GM12878 (cell line): ENCODE measurements around the gene CMSS1. TPM values are rescaled to one million over a fixed set of nuclear protein-coding genes. Genes with fewer than 3 reads are reported as not detected.

Source experiments
- ATAC-seq: fragments of 200-7000 bp; cut with Tn5 transposase; 3 replicates; pipeline ENCODE4 v1.9.1; 2020; ENCODE audit warnings: mild to moderate bottlenecking, moderate library complexity
- BruUV-seq: library from RNA; stranded (reverse); fragments of 400-500 nt; replicated peaks from 2 replicates; lab custom pipeline; 2021; lab: Mats Ljungman, UMichigan
- CTCF ChIA-PET: fragments of 300-600 bp; sonication (Branson Sonifier 250); formaldehyde crosslinking; extraction: SDS; loops from one replicate; lab custom pipeline; 2021; ENCODE audit warnings: inconsistent platforms; lab: Yijun Ruan, JAX
- POLR2A ChIA-PET: fragments of 350-600 bp; formaldehyde crosslinking; extraction: SDS; loops from one replicate; lab custom pipeline; 2021; ENCODE audit warnings: inconsistent platforms; lab: Charles Lee
- RAD21 ChIA-PET: fragments of 300-600 bp; sonication (Branson Sonifier 250); formaldehyde crosslinking; loops from one replicate; lab custom pipeline; 2023; ENCODE audit warnings: antibody characterized with exemption; ENCODE audit not compliant: unreplicated experiment; lab: Charles Lee
- SMC1A ChIA-PET: fragments of 300-600 bp; sonication (Branson Sonifier 250); formaldehyde crosslinking; loops from one replicate; lab custom pipeline; 2023; ENCODE audit not compliant: unreplicated experiment, uncharacterized antibody; lab: Charles Lee
- DNase-seq: peaks from one replicate; pipeline ENCODE4 v3.0.0-alpha.2; 2011; ENCODE audit warnings: low read depth, low spot score
- FAIRE-seq: peaks from 3 replicates; lab custom pipeline; 2011; peaks lifted over from hg19 to GRCh38; lab: Jason Lieb, UNC
- H2AFZ ChIP-seq: 2 replicates; pipeline ENCODE4 v1.6.0; 2011; ENCODE audit warnings: low read depth, low read length, control low read depth; ENCODE audit not compliant: control insufficient read depth
- H3K27ac ChIP-seq: 2 replicates; pipeline ENCODE4 v1.5.1; 2011; ENCODE audit warnings: control low read depth; ENCODE audit not compliant: control insufficient read depth, insufficient read depth
- H3K27me3 ChIP-seq, 2 experiments: replicated peaks in 1 of 2; 2 replicates each; pipeline versions ENCODE4 v1.6.0 to v1.6.1; 2011; ENCODE audit warnings: low read length in 1 of 2; ENCODE audit not compliant: control insufficient read depth in 2 of 2, insufficient read depth in 2 of 2
- H3K36me3 ChIP-seq, 2 experiments: 2 replicates each; pipeline ENCODE4 v1.5.1; 2011; ENCODE audit warnings: low read length in 1 of 2; ENCODE audit not compliant: control insufficient read depth in 2 of 2, insufficient read depth in 2 of 2
- H3K4me1 ChIP-seq: 2 replicates; pipeline ENCODE4 v1.6.1; 2011; ENCODE audit warnings: mild to moderate bottlenecking, low read length, moderate library complexity, mixed read lengths; ENCODE audit not compliant: control insufficient read depth, insufficient read depth
- H3K4me2 ChIP-seq: 2 replicates; pipeline ENCODE4 v1.6.0; 2011; ENCODE audit warnings: control low read depth; ENCODE audit not compliant: control insufficient read depth, insufficient read depth
- H3K4me3 ChIP-seq: fragments of 200-600 bp; sonication (generic); 2 replicates; pipeline ENCODE4 v1.5.1; 2016
- H3K79me2 ChIP-seq: 2 replicates; pipeline ENCODE4 v1.6.0; 2011; ENCODE audit warnings: low read length; ENCODE audit not compliant: control insufficient read depth, insufficient read depth
- H3K9ac ChIP-seq: 2 replicates; pipeline ENCODE4 v1.8.0; 2011; ENCODE audit warnings: low read length, control low read depth, mixed read lengths; ENCODE audit not compliant: control insufficient read depth, insufficient read depth
- H3K9me3 ChIP-seq: replicated peaks from 3 replicates; pipeline ENCODE4 v1.5.1; 2011; ENCODE audit warnings: mild to moderate bottlenecking, low read length; ENCODE audit not compliant: control insufficient read depth, insufficient read depth
- H4K20me1 ChIP-seq: 2 replicates; pipeline ENCODE4 v1.6.0; 2011; ENCODE audit not compliant: control insufficient read depth, insufficient read depth
- BCL11A ChIP-seq: IDR thresholded peaks from 2 replicates; pipeline ENCODE4 v1.6.1; 2011; ENCODE audit warnings: low read depth, low read length
- ESRRA ChIP-seq: IDR thresholded peaks from 2 replicates; pipeline ENCODE4 v1.6.1; 2012; ENCODE audit warnings: mild to moderate bottlenecking, low read length, improper control_type of control experiment
- JUND ChIP-seq: IDR thresholded peaks from 2 replicates; pipeline ENCODE4 v1.6.1; 2012; ENCODE audit warnings: low read depth, mild to moderate bottlenecking, low read length, improper control_type of control experiment, moderate library complexity
- NR2C2 ChIP-seq: IDR thresholded peaks from 2 replicates; pipeline ENCODE4 v1.6.1; 2011; ENCODE audit warnings: borderline replicate concordance, low read depth; ENCODE audit not compliant: control insufficient read depth, insufficient read length
- NR2F1 ChIP-seq: fragments of 450-650 bp; conservative IDR thresholded peaks from 2 replicates; pipeline ENCODE4 v1.6.1; 2017; ENCODE audit warnings: mild to moderate bottlenecking
- PML ChIP-seq: IDR thresholded peaks from 2 replicates; pipeline ENCODE4 v1.6.1; 2012; ENCODE audit warnings: low read length, inconsistent platforms
- RCOR1 ChIP-seq: conservative IDR thresholded peaks from 2 replicates; pipeline ENCODE4 v1.6.1; 2012; ENCODE audit warnings: low read depth, low read length, improper control_type of control experiment
- RELA ChIP-seq: fragments of 450-650 bp; IDR thresholded peaks from 2 replicates; pipeline ENCODE4 v1.8.0; 2014; ENCODE audit warnings: borderline replicate concordance; ENCODE audit not compliant: partially characterized antibody
- SREBF2 ChIP-seq: IDR thresholded peaks from 2 replicates; pipeline ENCODE4 v1.6.1; 2012; ENCODE audit warnings: mild to moderate bottlenecking, low read length
- WGBS: methylation state at CpG from one replicate; pipeline ENCODE4 v1.1.6; 2016; ENCODE audit warnings: low lambda C conversion rate; ENCODE audit not compliant: insufficient replicate concordance, insufficient coverage; ENCODE audit errors: missing lambda C conversion rate; 5-methylcytosine and 5-hydroxymethylcytosine counted together
- in situ Hi-C: fragments of 300-500 bp; cut with MboI; formaldehyde crosslinking; loops from 9 replicates; pipeline ENCODE4 v1.14.3; 2018; ENCODE audit warnings: mixed read lengths
- intact Hi-C: fragments of 100-400 bp; cut with micrococcal nuclease; formaldehyde crosslinking; loops from one replicate; pipeline ENCODE4 v1.14.2; 2022; ENCODE audit not compliant: unreplicated experiment
- polyA plus RNA-seq, 11 experiments: library from polyadenylated mRNA; depleted of rRNA in 4 of 11; unstranded in 6 of 11; stranded (reverse) in 5 of 11; fragments of >200 nt; fragmentation: Nextera tagmentation in 4 of 11; fragmentation: Illumina TruSeq in 1 of 11; extraction: Ambion mirVana in 4 of 11; extraction: Trizol in 1 of 11; gene quantifications; 1 replicate in 1 of 11; 2 replicates in 10 of 11; pipeline versions ENCODE4 v1.2.1 to v1.2.3, GENCODE V29; 2011 to 2016; ENCODE audit warnings: inconsistent platforms in 2 of 11, missing spikeins in 2 of 11, low read depth in 1 of 11
- total RNA-seq, 4 experiments: library from RNA; depleted of rRNA in 3 of 4; stranded (reverse); fragments of >200 nt in 3 of 4; fragmentation: Illumina TruSeq in 1 of 4; extraction: Trizol in 1 of 4; gene quantifications; 2 replicates each; pipeline versions ENCODE4 v1.2.1 to v1.2.3, GENCODE V29; 2013 to 2021
- TF ChIP-seq, protein P1 (sequence below): fragments of 450-650 bp; formaldehyde crosslinking; IDR thresholded peaks from 2 replicates; pipeline ENCODE4 v1.4.0; 2022; ENCODE audit warnings: mild to moderate bottlenecking, moderate library complexity
- TF ChIP-seq, protein P2 (sequence below): fragments of 450-650 bp; IDR thresholded peaks from 2 replicates; pipeline ENCODE4 v1.6.1; 2017; ENCODE audit warnings: mild to moderate bottlenecking, low read depth, inconsistent platforms; ENCODE audit not compliant: poor library complexity, severe bottlenecking
- TF ChIP-seq, protein P3 (sequence below): fragments of 450-650 bp; IDR thresholded peaks from 2 replicates; pipeline ENCODE4 v1.6.1; 2017; ENCODE audit warnings: borderline replicate concordance
- TF ChIP-seq, protein P4 (sequence below): IDR thresholded peaks from 2 replicates; pipeline ENCODE4 v1.6.1; 2011; ENCODE audit warnings: mild to moderate bottlenecking, low read depth, low read length, moderate library complexity; ENCODE audit not compliant: insufficient replicate concordance

The CMSS1 gene
- total and polyA plus RNA-seq, 10 of the 15 experiments (the other 5 are each of a cell fraction or from before 2014, with no cell fraction given) = 31.0 to 118 (median 70.1) TPM

DNA sequence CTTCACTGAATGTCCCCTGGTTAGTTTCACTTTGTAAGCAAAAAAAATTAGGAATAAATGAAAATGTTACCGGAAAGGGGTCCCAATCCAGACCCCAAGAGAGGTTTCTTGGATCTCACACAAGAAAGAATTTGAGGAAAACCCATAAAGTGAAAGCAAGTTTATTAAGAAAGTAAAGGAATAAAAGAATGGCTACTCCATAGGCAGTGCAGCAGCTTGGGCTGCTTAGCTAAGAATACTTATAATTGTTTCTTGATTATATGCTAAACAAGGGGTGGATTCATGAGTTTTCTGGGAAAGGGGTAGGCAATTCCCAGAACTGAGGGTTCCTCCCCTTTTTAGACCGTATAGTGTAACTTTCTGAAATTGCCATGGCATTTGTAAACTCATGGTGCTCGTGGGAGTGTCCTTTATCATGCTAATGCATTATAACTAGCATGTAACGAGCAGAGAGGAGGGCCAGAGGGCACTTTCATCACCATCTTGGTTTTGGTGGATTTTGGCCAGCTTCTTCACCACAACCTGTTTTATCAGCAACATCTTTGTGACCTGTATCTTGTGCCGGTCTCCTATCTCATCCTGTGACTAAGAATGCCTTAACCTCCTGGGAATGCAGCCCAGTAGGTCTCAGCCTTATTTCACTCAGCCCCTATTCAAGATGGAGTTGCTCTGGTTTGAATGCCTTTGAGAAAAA is 41.0 kb upstream of the CMSS1 start:
- Histone ChIP-seq H3K4me2 (no peak overlapping the region), H3K27me3 (no peaks in the 10 kb centered on the region; a peak in 1 of 4 replicates), H3K36me3 (no peaks in the 10 kb centered on the region), H2AFZ (no peak overlapping the region), H3K4me1 (no peaks in the 10 kb centered on the region), H3K4me3 (no peak overlapping the region), H3K27ac (no peak overlapping the region), H3K79me2 (no peaks in the 10 kb centered on the region), H3K9ac (no peak overlapping the region), H3K9me3 (no peaks in the 10 kb centered on the region), H4K20me1 (no peaks in the 10 kb centered on the region)
- POLR2A ChIA-PET = no interaction called here
- intact Hi-C loops = no loop called here
- WGBS = 7% methylated on average over 5 of the region's 5 CpGs
- in situ Hi-C loops = no loop called here
- RAD21 ChIA-PET = no interaction called here
- no peak for ATAC-seq
- no TSS peak for BruUV-seq
- SMC1A ChIA-PET = no interaction called here
- CTCF ChIA-PET = interaction anchor here (1.3 kb wide), 1 partner anchor 31 kb away, joined by 3 read pairs; no protein-coding TSS in a partner anchor
- FAIRE-seq = no peak
- no peak for DNase-seq
- TF ChIP-seq PML (no peak), NR2F1 (no peak), NR2C2 (no peak), SREBF2 (no peak), RCOR1 (no peak), JUND (no peak), RELA (no peak), BCL11A (no peak), ESRRA (no peak)
- TF ChIP-seq, protein P1, sequence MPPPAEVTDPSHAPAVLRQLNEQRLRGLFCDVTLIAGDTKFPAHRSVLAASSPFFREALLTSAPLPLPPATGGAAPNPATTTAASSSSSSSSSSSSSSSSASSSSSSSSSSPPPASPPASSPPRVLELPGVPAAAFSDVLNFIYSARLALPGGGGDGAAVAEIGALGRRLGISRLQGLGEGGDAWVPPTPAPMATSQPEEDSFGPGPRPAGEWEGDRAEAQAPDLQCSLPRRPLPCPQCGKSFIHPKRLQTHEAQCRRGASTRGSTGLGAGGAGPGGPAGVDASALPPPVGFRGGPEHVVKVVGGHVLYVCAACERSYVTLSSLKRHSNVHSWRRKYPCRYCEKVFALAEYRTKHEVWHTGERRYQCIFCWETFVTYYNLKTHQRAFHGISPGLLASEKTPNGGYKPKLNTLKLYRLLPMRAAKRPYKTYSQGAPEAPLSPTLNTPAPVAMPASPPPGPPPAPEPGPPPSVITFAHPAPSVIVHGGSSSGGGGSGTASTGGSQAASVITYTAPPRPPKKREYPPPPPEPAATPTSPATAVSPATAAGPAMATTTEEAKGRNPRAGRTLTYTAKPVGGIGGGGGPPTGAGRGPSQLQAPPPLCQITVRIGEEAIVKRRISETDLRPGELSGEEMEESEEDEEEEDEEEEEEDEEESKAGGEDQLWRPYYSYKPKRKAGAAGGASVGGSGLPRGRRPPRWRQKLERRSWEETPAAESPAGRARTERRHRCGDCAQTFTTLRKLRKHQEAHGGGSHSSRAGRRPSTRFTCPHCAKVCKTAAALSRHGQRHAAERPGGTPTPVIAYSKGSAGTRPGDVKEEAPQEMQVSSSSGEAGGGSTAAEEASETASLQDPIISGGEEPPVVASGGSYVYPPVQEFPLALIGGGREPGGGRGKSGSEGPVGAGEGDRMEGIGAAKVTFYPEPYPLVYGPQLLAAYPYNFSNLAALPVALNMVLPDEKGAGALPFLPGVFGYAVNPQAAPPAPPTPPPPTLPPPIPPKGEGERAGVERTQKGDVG (CRISPR knock-in tag) = no peak
- TF ChIP-seq, protein P2, sequence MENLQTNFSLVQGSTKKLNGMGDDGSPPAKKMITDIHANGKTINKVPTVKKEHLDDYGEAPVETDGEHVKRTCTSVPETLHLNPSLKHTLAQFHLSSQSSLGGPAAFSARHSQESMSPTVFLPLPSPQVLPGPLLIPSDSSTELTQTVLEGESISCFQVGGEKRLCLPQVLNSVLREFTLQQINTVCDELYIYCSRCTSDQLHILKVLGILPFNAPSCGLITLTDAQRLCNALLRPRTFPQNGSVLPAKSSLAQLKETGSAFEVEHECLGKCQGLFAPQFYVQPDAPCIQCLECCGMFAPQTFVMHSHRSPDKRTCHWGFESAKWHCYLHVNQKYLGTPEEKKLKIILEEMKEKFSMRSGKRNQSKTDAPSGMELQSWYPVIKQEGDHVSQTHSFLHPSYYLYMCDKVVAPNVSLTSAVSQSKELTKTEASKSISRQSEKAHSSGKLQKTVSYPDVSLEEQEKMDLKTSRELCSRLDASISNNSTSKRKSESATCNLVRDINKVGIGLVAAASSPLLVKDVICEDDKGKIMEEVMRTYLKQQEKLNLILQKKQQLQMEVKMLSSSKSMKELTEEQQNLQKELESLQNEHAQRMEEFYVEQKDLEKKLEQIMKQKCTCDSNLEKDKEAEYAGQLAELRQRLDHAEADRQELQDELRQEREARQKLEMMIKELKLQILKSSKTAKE = no peak
- TF ChIP-seq, protein P3, sequence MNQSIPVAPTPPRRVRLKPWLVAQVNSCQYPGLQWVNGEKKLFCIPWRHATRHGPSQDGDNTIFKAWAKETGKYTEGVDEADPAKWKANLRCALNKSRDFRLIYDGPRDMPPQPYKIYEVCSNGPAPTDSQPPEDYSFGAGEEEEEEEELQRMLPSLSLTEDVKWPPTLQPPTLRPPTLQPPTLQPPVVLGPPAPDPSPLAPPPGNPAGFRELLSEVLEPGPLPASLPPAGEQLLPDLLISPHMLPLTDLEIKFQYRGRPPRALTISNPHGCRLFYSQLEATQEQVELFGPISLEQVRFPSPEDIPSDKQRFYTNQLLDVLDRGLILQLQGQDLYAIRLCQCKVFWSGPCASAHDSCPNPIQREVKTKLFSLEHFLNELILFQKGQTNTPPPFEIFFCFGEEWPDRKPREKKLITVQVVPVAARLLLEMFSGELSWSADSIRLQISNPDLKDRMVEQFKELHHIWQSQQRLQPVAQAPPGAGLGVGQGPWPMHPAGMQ = no peak
- TF ChIP-seq, protein P4, sequence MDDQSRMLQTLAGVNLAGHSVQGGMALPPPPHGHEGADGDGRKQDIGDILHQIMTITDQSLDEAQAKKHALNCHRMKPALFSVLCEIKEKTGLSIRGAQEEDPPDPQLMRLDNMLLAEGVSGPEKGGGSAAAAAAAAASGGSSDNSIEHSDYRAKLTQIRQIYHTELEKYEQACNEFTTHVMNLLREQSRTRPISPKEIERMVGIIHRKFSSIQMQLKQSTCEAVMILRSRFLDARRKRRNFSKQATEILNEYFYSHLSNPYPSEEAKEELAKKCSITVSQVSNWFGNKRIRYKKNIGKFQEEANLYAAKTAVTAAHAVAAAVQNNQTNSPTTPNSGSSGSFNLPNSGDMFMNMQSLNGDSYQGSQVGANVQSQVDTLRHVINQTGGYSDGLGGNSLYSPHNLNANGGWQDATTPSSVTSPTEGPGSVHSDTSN = no peak
